HG03457 (cell line): ENCODE measurements around the gene MYRF.

Experiments used
- ATAC-seq: cut with Tn5 transposase; IDR thresholded peaks from one replicate; pipeline ENCODE4 v1.9.1; 2021; ENCODE audit warnings: moderate number of reproducible peaks; ENCODE audit not compliant: unreplicated experiment

The MYRF gene

DNA sequence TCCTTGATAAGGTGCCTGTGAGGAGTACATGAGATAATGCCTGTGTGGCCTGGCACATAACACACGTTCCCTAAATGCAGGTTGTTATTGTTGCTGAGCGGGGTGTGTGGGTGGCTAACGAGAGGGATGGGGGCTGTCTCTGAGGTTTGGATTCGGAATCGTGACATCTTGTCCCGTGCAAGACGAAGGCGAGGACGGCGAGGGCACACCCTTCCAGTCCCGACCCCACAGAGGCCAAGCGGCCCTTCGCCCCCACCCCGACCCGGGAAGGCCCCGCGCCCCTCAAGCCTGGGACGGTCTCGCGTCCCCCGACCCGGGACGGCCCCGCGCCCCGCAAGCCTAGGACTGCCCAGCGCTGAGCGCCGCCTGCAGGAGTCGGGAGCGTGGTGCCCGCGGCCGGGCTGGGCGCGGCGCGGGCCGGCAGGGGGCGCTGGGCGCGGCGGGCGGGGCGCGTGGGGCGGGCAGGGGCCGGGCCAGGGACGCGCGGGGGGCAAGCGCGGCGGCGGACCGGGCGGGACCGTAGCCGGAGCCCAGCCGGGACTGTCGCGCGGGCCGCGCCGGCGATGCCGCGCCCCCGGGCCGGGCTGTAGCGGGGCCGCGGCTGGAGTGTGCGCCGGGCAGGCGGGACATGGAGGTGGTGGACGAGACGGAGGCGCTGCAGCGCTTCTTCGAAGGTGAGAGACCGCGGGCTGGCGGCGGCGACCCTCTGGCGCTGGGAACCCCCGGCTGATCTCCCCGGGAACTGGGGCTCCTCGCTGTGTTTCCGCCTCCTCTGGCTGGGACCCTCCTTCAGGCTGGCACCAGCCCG, at the start of gene MYRF:
Gene MYRF, plus strand, starts transcription at position 520 of the 808 bp plus-strand sequence. Its CDS starts 109 bp downstream, at position 629.
- ATAC-seq: no peak

DNA sequence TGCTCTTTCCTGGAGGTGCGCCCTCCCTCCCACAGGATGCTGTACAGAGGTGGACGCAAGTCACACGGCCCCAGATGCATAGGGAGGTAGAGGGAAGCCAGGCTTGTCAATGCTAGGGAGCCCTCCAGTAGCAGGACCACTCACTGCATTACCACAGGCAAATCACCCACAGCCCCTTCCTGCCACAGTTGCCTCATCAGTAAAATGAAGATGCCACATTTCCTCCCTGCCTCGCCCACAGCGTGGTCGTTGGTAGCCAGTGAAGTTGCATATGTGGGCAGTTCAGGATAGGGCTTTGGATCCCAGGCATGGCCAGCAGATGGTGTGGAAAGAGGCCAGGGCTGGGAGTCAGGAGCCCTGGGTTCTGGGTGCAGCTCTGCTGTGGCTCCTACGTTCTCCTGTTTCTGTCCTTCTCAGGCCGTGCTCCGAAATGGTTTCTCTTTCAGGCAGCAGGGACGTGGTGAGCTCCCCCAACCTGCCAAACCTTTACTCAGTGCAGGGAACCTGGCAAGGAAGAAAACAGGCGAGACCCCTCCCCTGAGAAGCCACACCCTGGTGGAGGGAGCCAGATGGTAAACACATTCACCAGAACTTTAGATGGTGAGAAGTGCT, 49.6 kb upstream of the MYRF start:
- ATAC-seq: no peak

DNA sequence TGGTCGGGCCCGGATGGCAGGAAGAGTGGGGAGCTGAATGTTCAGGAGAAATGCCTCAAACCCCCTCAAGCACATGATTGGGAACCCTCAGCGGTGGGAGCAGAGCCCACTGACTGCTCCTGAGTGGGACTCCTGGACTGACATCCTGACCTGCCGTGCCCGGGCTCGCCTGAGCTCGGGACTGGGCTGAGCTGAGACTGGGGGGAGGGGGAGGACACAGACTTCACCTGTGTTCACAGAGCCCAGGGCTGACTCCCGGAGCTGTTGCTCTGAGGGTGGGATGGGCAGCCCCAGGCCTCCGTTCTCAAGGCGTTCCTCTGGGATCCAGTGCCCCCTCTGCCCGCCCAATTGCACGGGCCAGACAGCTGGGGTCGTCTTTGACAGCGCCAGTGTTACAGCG, 47.6 kb upstream of the MYRF start:
- no peak for ATAC-seq

DNA sequence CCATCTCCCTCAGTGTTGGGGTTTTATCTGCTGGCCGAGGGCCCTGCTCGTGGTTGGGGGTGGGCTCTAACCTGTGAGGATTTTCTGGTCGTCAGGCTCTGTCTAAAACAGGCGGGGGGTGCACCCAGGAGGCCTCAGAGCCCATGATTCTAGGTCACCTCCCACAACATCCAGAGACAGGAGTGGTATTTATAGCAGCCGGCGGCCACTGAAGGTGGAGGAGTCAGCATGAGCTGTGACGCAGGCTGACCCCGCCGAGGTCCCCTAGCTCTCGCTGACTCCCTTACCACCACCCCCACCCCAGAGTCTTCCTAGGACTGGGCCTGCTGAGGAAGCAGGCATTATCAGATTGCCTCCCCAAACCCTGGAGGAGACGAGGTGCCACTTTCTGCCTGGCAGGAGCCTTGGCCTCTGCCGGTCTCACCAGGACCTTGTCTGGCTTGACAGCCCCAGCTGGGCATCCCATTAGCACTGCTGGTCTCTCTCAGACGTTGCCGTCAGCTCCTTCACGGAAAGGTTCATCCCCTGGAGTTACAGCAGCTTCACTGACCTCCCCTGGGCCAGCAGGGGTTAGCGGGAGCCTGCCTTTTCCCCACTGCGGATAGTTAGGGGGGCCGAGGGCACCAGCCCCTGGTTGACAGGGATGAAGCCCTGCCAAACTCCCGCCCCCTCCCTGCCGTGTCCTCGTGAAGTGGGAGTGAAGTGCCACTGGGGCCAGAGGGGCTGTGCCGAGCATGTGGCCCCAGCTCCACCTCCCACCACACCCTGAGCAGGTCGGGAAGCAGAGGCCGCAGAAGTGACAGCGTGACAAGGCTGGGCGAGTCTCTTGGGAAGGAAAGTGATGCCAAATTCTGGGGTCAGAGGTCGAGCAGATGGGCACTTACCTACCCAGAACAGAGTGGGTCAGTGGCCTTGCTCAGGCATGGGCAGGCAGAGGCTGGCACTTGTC, 45.7 kb upstream of the MYRF start:
- no peak for ATAC-seq

DNA sequence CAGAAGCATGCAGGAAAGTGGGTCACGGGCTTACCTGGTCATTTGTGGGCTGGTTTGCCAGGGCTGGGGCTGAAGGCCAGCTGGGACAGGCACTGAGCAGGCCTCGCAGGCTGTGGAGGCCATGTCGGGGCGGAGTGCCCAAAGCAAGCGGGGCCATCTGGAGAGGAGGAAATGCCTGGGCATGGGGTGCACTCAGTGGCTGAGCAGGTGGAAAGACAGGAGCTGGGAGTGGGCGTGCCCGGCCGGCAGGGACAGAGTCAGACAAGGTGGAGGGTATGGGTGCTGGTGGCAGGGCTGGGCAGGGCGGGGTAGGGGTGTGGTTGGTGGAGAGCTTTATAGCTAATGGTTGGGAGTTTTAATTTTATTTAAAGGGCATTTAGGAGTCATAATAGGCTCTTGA, 44.9 kb upstream of the MYRF start:
- ATAC-seq: no peak

DNA sequence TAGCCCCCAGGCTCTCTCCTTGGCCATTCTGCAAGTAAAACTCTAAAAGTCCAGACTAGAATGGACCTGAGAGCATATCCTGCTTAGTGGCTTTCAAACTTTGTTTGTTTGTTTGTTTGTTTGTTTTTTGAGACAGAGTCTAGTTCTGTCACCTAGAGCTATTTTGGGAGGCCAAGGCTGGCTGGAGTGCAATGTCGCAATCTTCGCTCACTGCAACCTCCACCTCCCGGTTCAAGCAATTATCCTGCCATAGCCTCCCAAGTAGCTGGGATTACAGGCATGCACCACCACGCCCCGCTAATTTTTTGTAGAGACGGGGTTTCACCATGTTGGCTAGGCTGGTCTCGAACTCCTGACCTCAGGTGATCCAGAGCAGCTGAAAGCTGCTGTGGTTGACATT, 43.3 kb upstream of the MYRF start:
- ATAC-seq: no peak

DNA sequence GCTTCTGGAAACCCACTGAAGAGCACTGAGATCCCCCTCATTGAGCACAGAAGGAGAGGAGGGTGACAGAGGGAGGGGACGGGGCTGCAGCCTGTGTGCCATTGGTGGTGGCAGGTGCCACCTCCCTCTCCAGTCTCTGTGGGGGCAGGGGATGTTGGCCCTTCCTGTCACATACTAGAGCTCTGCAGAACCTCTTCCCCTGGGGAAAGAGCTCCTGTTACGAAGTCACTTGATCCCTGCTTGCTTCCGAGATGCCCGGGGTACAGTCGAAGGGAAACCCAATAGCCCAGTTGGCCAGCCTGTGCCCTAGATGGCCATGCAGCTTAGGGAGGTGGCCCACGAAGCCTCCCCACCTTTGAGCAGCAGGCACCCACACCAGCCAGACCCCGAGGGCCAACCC, 42.9 kb upstream of the MYRF start:
- no peak for ATAC-seq

DNA sequence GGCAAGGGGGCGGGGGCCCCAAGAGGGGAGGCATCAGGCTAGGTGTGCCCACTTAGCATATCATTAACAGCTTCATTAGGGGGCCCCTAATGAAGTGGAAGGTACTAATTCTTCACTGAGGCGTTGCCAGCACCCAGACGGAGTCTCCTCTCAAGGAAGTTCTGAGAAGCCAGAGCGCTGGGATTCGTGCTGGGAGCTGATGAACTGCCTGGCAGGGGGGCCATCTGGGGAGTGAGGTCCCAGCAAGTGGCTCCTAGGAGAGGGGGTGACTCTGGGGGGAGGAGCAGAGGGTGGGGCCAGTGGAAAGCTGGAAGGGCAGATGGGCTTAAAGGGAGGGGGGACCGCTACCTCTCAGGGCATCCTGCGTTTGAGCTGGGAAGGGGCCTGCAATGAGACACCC, 42.4 kb upstream of the MYRF start:
- ATAC-seq: no peak

DNA sequence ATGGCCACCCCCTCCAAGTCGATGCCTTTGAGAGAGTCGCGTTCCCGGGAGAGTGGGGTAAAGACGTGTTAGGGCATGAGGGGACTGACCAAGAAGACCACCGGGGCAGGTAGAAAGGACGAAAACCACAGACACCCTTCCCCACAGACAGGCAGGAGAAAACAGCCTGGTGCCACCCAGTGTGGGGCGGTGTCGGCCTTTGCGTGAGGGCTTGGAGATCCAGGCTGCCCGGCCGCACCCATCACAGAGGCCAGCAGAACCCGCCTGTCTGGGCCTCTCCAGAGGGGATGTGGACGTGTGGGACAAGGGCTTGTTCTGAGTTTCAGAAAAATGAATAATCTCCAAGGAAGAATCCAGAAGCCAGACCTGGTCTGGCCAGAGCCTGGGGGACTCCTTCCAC, 41.4 kb upstream of the MYRF start:
- no peak for ATAC-seq

DNA sequence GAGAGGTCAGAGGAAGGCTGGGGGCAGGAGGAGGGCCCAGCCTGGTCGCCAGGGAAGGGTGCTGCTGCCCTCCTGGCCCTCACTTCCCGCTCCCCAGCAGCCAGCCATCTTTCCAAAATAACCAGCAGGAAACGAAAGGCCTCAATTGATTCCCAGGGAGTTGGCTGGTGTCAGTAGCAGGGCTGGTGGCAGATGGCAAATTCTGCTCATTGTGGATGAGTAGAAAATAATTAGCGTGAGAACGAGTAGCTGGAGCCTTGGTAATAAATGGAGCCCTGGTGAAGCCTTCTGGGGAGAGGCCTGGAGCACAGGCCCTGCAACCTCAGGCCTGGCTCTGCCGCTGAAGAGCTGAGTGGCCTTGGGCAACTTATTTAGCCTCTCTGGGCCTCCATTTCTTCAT, 40.9 kb upstream of the MYRF start:
- no peak for ATAC-seq

DNA sequence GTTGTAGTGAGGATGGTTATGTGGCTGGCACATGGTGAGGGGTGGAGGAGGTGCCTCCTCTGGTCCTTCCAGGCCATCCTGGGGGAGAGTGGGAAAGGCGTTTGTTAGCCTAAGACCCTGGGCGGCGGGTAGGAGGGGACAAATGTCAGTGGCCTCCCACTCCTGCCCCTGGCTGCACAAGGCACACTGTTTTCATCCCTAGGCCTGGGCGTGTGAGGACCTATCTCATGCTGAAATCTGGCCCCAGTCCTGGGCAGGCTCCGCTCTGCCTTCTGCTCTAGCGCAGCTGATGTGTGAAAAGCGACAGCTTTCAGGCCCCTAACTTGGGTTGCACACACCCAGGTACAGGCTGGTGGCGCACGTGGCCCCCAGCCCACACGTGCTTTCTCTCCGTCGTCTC, 40.1 kb upstream of the MYRF start:
- no peak for ATAC-seq

DNA sequence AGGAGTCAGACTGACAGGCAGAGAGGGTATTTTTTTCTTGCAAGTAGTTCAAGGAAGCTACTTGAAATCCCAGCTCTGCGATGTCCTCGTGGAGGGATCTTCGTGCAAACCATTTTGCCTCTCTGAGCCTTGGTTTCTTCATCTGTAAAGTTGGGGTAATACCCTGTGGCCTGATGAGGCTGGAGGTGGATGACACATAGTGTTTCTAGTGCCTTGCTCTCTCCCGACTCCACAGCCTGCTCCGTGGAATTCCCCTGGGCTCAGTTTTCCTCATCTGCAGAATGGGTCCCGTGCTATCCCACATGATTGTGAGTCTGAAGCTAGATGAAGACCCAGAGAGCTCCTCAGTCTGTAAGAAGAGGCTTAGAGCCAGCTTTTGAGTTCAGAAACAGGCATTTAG, 39.6 kb upstream of the MYRF start:
- ATAC-seq: no peak

DNA sequence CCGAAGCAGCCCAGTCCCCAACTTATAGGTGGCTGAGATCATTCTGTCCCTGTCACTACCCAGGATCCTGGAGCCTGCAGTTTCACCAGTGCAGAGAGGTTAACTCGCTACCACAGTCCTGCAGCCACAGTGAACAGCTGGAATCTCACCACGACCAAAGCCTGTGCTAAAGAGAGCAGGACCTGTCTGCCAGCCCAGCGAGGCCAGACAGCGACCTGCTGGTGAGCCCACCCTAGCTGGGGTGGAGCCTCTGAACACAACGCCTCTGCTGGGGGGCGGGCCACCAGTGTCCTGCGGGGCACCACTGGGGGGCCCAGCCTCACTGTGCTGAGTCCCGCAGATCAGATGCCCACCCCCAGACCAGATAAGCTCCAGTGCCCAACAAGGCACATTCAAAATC, 39.0 kb upstream of the MYRF start:
- ATAC-seq: no peak

DNA sequence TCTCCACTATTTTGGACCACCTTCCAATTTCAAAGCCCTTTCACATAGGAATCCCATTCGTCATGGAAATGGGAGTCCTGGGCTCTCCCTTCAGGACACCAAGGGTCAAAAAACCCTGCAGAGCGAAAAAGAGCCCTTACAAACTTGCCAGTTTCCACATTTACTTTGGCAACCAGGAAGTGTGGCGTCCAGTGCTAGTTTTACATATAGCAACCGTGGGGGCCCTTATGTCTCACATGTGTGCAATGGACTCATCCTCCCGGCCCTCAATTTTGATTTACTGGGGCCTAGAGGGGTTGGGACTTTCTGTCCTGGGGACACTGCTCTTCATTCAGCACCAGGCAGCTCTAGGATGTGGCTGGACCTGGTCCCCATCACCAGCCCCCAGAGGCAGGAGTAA, 38.5 kb upstream of the MYRF start:
- ATAC-seq: no peak

DNA sequence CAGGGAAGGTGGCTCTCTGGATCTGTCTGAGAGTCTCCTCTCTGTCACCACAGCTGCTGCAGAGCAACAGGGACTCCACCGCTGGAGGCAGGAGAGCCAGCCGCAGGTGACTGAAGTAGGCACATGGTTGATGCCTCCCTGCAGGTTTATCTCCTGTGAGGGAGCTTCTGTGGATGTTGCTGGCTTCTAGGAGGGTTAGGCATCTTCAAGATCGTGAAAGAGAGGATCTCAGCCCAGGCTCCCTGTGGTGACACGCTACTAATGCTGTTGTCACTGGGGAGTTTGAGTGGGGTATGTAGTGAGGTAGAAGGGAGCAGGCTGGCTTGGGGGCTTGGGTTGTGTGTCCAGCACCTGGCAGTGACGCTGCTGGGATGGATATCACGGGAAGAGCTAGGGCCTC, 38.1 kb upstream of the MYRF start:
- no peak for ATAC-seq

DNA sequence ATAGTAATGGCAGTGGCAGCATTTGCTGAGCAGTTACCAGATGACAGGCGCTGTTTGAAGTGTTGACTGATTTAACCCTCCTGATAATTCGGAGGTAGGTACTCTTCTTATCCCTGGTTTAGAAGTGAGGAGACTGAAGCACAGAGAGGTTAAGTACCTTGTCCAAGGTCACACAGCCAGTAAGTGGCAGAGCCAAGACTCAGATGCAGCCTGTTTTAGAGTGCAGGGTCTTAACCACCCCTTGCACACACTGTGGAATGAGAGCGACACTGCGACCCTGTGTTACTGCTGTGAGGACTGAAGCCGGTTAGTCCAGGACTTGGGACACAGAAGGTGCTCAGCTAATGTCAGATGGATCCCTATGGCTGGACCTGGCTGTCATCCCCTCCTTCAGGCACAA, 37.5 kb upstream of the MYRF start:
- no peak for ATAC-seq

DNA sequence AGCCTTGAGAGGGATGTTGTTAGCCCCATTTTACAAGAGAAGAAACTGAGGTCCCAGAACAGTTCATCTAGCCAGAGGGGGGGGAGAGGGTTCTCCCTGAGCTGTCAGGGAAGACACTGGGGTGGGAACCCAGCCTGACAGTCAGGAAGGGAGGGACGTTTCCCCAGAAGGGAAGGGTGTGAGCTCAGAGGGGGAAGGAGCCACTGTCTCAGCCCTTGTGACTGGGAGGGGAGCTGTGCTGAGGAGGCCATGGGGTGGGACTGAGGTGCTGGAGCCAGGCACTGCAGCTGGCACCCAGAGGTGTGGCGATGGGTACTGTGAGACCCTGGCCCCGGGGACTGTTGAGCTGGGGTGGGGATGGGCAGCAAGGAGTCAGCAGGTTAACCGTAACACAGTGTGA, 36.6 kb upstream of the MYRF start:
- no peak for ATAC-seq

DNA sequence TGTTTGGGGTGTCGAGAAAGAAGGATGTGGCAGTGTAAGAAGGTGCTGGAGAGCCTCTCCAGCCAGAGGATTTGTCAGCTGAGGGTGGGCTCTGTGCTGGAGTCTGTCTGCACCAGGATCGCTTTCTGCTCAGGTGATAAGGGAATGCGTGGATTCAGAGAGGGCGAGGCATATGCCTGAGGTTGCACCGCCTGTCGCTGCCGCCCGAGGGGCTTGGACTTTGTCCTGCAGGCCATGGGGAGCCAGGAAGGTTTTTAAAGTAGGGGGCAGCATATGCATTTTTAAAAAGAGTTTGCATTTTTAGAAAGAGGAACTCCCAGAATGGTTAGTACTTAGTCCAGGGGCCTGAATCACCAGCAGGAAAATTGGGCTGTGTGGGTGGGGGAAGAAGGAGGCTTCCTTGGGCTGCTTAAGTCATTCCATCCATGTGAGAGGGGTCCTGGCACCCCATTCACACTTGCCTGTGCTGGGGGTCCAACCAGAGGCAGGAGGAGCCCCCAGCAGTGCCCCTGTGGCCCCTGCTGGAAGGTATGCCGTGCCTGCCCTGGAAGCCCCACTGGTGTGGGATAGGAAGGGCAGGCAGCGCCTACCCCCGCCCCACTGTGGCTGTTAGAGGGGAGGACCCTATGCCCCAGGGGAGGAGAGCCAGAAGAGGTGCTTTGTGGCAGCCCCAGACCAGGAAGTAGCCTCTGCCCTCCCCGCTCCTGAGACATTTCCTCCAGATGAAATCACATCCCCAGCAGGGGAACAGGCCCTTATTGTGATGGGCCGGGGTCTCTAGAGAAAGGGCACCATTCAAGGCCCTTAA, 35.8 kb upstream of the MYRF start:
- ATAC-seq: no peak

DNA sequence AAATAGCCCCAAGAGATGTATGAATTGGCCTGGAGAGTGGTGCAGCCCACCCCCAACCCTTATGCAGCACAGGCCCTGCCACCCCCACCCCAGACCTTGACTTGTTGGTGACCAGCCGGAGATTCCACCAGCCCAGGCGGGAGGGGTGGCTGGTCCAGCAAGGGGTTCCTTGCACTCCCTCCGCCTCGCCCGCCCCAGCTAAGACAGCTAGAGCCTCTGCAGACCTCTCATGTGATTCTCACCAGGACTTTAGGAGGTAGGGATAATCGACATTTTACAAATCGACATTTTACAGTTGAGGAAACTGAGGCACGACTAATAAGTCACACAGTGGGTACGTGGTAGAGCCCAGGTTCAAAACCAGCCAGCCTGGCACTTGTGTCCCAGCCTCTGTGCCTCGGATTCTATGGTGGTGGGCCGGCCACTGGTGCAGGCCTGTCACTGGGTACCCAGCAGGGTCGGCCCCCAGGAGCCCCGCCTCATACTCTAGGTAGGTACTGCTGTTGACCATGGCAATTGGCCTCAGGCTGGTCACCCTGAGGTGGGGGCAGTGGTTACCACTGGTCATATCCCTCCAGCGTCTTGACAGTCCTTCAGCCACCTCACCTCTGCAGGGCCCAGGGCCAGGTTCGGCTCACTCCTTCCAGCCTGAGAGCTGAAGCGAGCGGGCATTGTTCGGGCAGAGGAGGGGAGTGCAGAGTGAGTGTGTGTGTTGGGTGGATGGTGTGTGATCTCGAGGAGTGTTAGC, 35.0 kb upstream of the MYRF start:
- no peak for ATAC-seq

DNA sequence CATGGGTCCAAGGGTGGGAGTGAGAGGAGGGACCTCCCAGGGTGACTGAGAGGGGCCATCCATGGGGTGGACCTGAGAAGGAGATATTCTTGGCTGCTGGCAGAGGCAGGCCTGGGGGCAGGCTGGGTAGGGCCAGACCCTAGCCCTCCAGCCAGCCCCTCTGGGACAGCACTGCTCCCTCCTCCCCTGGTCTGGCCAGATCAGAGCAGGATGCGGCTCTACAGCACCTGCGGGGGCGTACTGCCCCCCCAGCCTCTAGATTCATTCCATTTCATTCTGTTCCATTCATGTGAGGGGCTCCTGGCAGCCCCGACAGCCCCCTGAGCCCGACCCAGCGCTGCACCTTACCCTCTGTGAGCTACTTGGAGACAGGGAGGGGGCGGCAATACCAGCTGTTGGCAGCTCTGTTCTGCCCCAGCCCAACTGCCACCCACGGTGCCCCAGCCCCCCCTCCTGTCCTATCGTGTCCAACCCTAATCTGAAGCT, 34.3 kb upstream of the MYRF start:
- ATAC-seq: no peak
